K562 (cell line): Measurements from ENCODE around the gene COQ8B. TPM values are rescaled to one million over a fixed set of nuclear protein-coding genes. Genes with fewer than 3 reads are reported as not detected.

Source experiments
- ATAC-seq: fragments of 200-7000 bp; cut with Tn5 transposase; 3 replicates; pipeline ENCODE4 v1.9.1; 2020; ENCODE audit warnings: moderate library complexity
- BruUV-seq: library from RNA; stranded (reverse); fragments of 400-500 nt; replicated peaks from 2 replicates; lab custom pipeline; 2021; lab: Mats Ljungman, UMichigan
- CTCF ChIA-PET: fragments of 300-600 bp; formaldehyde crosslinking; extraction: SDS; loops from one replicate; lab custom pipeline; 2021; ENCODE audit warnings: low intra/inter-chr PET ratio; lab: Yijun Ruan, JAX
- POLR2A ChIA-PET: fragments of 300-600, 350-650 bp; sonication (Branson Sonifier 250); formaldehyde crosslinking; extraction: SDS; loops from one replicate; lab custom pipeline; 2021; ENCODE audit warnings: antibody characterized with exemption, inconsistent platforms; lab: Yijun Ruan, JAX
- DNase-seq, 4 experiments: peaks; one replicate each; pipeline versions ENCODE4 v3.0.0 to v3.0.0-alpha.2; 2011 to 2018; ENCODE audit warnings: low spot score in 3 of 4, mixed read lengths in 3 of 4; ENCODE audit errors: extremely low read depth in 1 of 4
- FAIRE-seq: peaks from 2 replicates; lab custom pipeline; 2011; peaks lifted over from hg19 to GRCh38; lab: Jason Lieb, UNC
- H2AFZ ChIP-seq: 2 replicates; pipeline ENCODE4 v1.6.0; 2011; ENCODE audit warnings: low read depth, low read length, control low read depth, inconsistent platforms
- H3K27ac ChIP-seq: fragments of 200-600 bp; 3 replicates; pipeline ENCODE4 v1.8.0; 2011; ENCODE audit warnings: low read depth, mild to moderate bottlenecking, control low read depth, inconsistent platforms, low read length, moderate library complexity, mixed read lengths; ENCODE audit errors: extremely low read depth
- H3K27me3 ChIP-seq, 2 experiments: fragments of 300-600 bp in 1 of 2; 2 replicates in 1 of 2; 3 replicates in 1 of 2; pipeline versions ENCODE4 v1.6.0 to v1.8.0; 2011; ENCODE audit warnings: inconsistent platforms in 2 of 2, low read length in 2 of 2, mild to moderate bottlenecking in 1 of 2, mixed read lengths in 1 of 2, moderate library complexity in 1 of 2; ENCODE audit not compliant: control insufficient read depth in 2 of 2, insufficient read depth in 2 of 2
- H3K36me3 ChIP-seq: fragments of 300-600 bp; 3 replicates; pipeline ENCODE4 v1.8.0; 2011; ENCODE audit warnings: mild to moderate bottlenecking, low read length, inconsistent platforms; ENCODE audit not compliant: control insufficient read depth, insufficient read depth
- H3K4me1 ChIP-seq, 2 experiments: fragments of 200-600 bp in 1 of 2; replicated peaks in 1 of 2; 2 replicates in 1 of 2; 3 replicates in 1 of 2; pipeline versions ENCODE4 v1.5.1 to v1.8.0; 2011; ENCODE audit warnings: inconsistent platforms in 2 of 2, low read length in 2 of 2, mild to moderate bottlenecking in 1 of 2, mixed read lengths in 1 of 2, moderate library complexity in 1 of 2; ENCODE audit not compliant: control insufficient read depth in 2 of 2, insufficient read depth in 2 of 2
- H3K4me2 ChIP-seq: 2 replicates; pipeline ENCODE4 v1.6.1; 2011; ENCODE audit warnings: low read length, control low read depth, inconsistent platforms, mixed read lengths; ENCODE audit not compliant: insufficient read depth
- H3K4me3 ChIP-seq: fragments of 200-600 bp; sonication (generic), shearing (Covaris generic); 2 replicates; pipeline ENCODE4 v1.5.1; 2016; ENCODE audit warnings: control low read depth, inconsistent platforms
- H3K79me2 ChIP-seq: fragments of 200-600 bp; 3 replicates; pipeline ENCODE4 v1.8.0; 2011; ENCODE audit warnings: low read length, inconsistent platforms; ENCODE audit not compliant: control insufficient read depth, insufficient read depth
- H3K9ac ChIP-seq, 2 experiments: 2 replicates each; pipeline versions ENCODE4 v1.6.0 to v1.6.1; 2011; ENCODE audit warnings: low read depth in 2 of 2, low read length in 2 of 2, control low read depth in 1 of 2, inconsistent platforms in 1 of 2, mild to moderate bottlenecking in 1 of 2, mixed read lengths in 1 of 2; ENCODE audit not compliant: insufficient read depth in 1 of 2
- H3K9me1 ChIP-seq: one replicate; pipeline ENCODE4 v1.6.0; 2011; ENCODE audit warnings: inconsistent platforms, mild to moderate bottlenecking, low read length, moderate library complexity; ENCODE audit not compliant: control insufficient read depth, insufficient read depth
- H3K9me3 ChIP-seq: replicated peaks from 2 replicates; pipeline ENCODE4 v1.5.1; 2011; ENCODE audit warnings: low read depth, low read length, inconsistent platforms; ENCODE audit not compliant: control insufficient read depth, insufficient read depth
- H4K20me1 ChIP-seq: replicated peaks from 2 replicates; pipeline ENCODE4 v1.6.1; 2011; ENCODE audit warnings: low read length, inconsistent platforms, mixed read lengths; ENCODE audit not compliant: control insufficient read depth, insufficient read depth
- CC2D1A ChIP-seq: fragments of 450-650 bp; IDR thresholded peaks from 2 replicates; pipeline ENCODE4 v1.6.1; 2017; ENCODE audit warnings: mild to moderate bottlenecking
- KDM2B ChIP-seq: fragments of 250-450 bp; sonication (Bioruptor Pico); IDR thresholded peaks from 2 replicates; pipeline ENCODE4 v1.8.0; 2021; ENCODE audit warnings: mild to moderate bottlenecking, moderate library complexity
- SMARCB1 ChIP-seq: IDR thresholded peaks from 2 replicates; pipeline ENCODE4 v1.6.1; 2011; ENCODE audit warnings: improper control_type of control experiment, low read depth; ENCODE audit not compliant: insufficient read length
- TRIM24 ChIP-seq, 2 experiments: fragments of 450-650 bp; IDR thresholded peaks; 2 replicates each; pipeline ENCODE4 v1.6.1; 2016
- ZNF445 ChIP-seq: fragments of 250-450 bp; sonication (Bioruptor Pico); IDR thresholded peaks from 2 replicates; pipeline ENCODE4 v1.4.0; 2020; ENCODE audit warnings: low read depth, mild to moderate bottlenecking, moderate library complexity
- WGBS: fragments of 100-300 bp; shearing (Covaris generic); methylation state at CpG from one replicate; pipeline ENCODE4 v1.1.6; 2016; ENCODE audit warnings: low coverage, mixed read lengths; ENCODE audit not compliant: insufficient coverage; ENCODE audit errors: missing lambda C conversion rate; 5-methylcytosine and 5-hydroxymethylcytosine counted together
- in situ Hi-C: fragments of 300-500 bp; cut with MboI; formaldehyde crosslinking; loops from 4 replicates; pipeline ENCODE4 v1.15.0; 2018; ENCODE audit warnings: inconsistent platforms, mixed read lengths
- intact Hi-C: fragments of 100-400 bp; cut with micrococcal nuclease; formaldehyde crosslinking; loops from 2 replicates; pipeline ENCODE4 v1.14.2; 2022
- polyA plus RNA-seq, 8 experiments: library from polyadenylated mRNA; depleted of rRNA in 4 of 8; stranded (reverse) in 5 of 8; unstranded in 3 of 8; fragments of >200 nt; fragmentation: Nextera tagmentation in 2 of 8; fragmentation: Illumina TruSeq in 1 of 8; extraction: Ambion mirVana in 2 of 8; extraction: Trizol in 1 of 8; gene quantifications; 2 replicates each; pipeline versions ENCODE4 v1.2.1 to v1.2.3, GENCODE V29; 2011 to 2014; ENCODE audit warnings: inconsistent platforms in 1 of 8, missing spikeins in 1 of 8
- total RNA-seq, 7 experiments: library from RNA; depleted of rRNA in 6 of 7; stranded (reverse); fragments of >200 nt in 6 of 7; fragmentation: Illumina TruSeq in 2 of 7; extraction: Trizol in 2 of 7; gene quantifications; 2 replicates each; pipeline versions ENCODE4 v1.2.1 to v1.2.3, GENCODE V29; 2011 to 2021; ENCODE audit warnings: low replicate concordance in 1 of 7
- TF ChIP-seq, protein P1 (sequence below): fragments of 450-650 bp; IDR thresholded peaks from 2 replicates; pipeline ENCODE4 v1.6.1; 2014; ENCODE audit warnings: low read depth, mild to moderate bottlenecking, moderate library complexity, borderline replicate concordance
- TF ChIP-seq, protein P2 (sequence below): fragments of 450-650 bp; formaldehyde crosslinking; IDR thresholded peaks from 2 replicates; pipeline ENCODE4 v1.4.0; 2020; ENCODE audit warnings: mild to moderate bottlenecking, mixed read lengths
- TF ChIP-seq, protein P3 (sequence below): fragments of 450-650 bp; IDR thresholded peaks from 2 replicates; pipeline ENCODE4 v1.6.1; 2018; ENCODE audit warnings: mild to moderate bottlenecking, low read depth; ENCODE audit not compliant: partially characterized antibody

COQ8B gene
- total and polyA plus RNA-seq, 9 of the 15 experiments (the other 6 are each of a cell fraction or from before 2014, with no cell fraction given) = 0.41 to 32.3 (median 12.9) TPM

DNA sequence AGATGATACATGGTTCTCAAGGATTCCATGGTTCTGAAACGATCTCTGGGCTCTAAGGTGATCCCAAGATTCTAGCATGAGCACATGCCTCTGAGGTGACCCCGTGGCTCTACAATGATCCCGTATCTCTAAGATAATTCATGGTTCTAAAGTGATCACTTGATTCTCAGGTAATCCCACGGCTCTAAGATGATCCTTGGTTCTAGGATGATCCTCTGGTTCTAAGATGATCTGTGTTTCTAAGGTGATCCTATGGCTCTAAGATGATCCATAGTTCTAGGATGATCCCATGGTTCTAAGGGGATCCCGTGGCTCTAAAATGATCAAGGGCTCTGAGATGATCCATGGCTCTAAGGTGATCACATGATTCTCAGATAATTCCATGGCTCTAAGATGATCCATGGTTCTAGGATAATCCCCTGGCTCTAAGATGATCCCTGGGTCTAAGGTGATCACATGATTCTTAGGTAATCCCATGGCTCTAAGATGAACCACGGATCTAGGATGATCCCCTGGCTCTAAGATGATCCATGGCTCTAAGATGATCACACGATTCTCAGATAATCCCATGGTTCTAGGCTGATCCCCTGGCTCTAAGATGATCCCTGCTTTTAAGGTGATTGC lies 47.6 kb downstream of the COQ8B start:
- Histone ChIP-seq H3K9ac (no peak overlapping the region), H2AFZ (no peak overlapping the region), H3K79me2 (no peaks in the 10 kb centered on the region), H3K4me1 (peaks cover 30 to 36% of the 10 kb centered on the region in 2 experiments), H3K9me3 (peaks cover 17% of the 10 kb centered on the region), H3K9me1 (no peaks in the 10 kb centered on the region), H3K27me3 (no peaks in the 10 kb centered on the region), H3K4me2 (no peak overlapping the region), H3K36me3 (peaks cover 74% of the 10 kb centered on the region), H3K4me3 (no peak overlapping the region), H3K27ac (no peak overlapping the region), H4K20me1 (no peaks in the 10 kb centered on the region)
- POLR2A ChIA-PET = no interaction called here
- ATAC-seq = no peak
- 0 out of 4 replicates have a peak, but pooled peaks of 1 of the 2 experiments have one; percentile 7 for TF ChIP-seq TRIM24 (IDR thresholded peaks at IDR 0.05)
- peak; percentile 52; the same call in 1 of the 2 replicates for TF ChIP-seq CC2D1A
- TF ChIP-seq, protein P1, sequence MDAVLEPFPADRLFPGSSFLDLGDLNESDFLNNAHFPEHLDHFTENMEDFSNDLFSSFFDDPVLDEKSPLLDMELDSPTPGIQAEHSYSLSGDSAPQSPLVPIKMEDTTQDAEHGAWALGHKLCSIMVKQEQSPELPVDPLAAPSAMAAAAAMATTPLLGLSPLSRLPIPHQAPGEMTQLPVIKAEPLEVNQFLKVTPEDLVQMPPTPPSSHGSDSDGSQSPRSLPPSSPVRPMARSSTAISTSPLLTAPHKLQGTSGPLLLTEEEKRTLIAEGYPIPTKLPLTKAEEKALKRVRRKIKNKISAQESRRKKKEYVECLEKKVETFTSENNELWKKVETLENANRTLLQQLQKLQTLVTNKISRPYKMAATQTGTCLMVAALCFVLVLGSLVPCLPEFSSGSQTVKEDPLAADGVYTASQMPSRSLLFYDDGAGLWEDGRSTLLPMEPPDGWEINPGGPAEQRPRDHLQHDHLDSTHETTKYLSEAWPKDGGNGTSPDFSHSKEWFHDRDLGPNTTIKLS = peak; percentile 92; the same call in 1 of the 2 replicates
- TF ChIP-seq SMARCB1 = no peak
- TF ChIP-seq, protein P2, sequence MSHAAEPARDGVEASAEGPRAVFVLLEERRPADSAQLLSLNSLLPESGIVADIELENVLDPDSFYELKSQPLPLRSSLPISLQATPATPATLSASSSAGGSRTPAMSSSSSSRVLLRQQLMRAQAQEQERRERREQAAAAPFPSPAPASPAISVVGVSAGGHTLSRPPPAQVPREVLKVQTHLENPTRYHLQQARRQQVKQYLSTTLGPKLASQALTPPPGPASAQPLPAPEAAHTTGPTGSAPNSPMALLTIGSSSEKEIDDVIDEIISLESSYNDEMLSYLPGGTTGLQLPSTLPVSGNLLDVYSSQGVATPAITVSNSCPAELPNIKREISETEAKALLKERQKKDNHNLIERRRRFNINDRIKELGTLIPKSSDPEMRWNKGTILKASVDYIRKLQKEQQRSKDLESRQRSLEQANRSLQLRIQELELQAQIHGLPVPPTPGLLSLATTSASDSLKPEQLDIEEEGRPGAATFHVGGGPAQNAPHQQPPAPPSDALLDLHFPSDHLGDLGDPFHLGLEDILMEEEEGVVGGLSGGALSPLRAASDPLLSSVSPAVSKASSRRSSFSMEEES (CRISPR knock-in tag) = peak; percentile 64
- TF ChIP-seq ZNF445 (CRISPR knock-in tag) = peak; percentile 23; the same call in 1 of the 2 replicates
- TF ChIP-seq KDM2B (CRISPR knock-in tag) = no peak
- TF ChIP-seq, protein P3, sequence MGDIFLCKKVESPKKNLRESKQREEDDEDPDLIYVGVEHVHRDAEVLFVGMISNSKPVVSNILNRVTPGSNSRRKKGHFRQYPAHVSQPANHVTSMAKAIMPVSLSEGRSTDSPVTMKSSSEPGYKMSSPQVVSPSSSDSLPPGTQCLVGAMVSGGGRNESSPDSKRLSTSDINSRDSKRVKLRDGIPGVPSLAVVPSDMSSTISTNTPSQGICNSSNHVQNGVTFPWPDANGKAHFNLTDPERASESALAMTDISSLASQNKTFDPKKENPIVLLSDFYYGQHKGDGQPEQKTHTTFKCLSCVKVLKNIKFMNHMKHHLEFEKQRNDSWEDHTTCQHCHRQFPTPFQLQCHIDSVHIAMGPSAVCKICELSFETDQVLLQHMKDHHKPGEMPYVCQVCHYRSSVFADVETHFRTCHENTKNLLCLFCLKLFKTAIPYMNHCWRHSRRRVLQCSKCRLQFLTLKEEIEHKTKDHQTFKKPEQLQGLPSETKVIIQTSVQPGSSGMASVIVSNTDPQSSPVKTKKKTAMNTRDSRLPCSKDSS = peak; percentile 10
- 87% methylated on average over 7 of the region's 7 CpGs for WGBS
- no TSS peak for BruUV-seq
- CTCF ChIA-PET = no interaction called here
- no peak for DNase-seq
- in situ Hi-C loops = no loop called here
- peak; percentile 19 for FAIRE-seq
- intact Hi-C loops = no loop called here
